HUES64 (cell line): Measurements from ENCODE around the gene DCST2. TPM values are rescaled to one million over a fixed set of nuclear protein-coding genes. Genes with fewer than 3 reads are reported as not detected.

Source experiments
- H3K27ac ChIP-seq: 2 replicates; pipeline ENCODE4 v1.7.0; 2013; ENCODE audit warnings: low read depth, low read length, inconsistent platforms
- H3K27me3 ChIP-seq: 2 replicates; pipeline ENCODE4 v1.6.1; 2013; ENCODE audit warnings: mild to moderate bottlenecking, low read length; ENCODE audit not compliant: insufficient read depth
- H3K36me3 ChIP-seq: 2 replicates; pipeline ENCODE4 v1.6.1; 2013; ENCODE audit warnings: mild to moderate bottlenecking, low read length; ENCODE audit not compliant: insufficient read depth
- H3K4me1 ChIP-seq: 2 replicates; pipeline ENCODE4 v1.6.1; 2013; ENCODE audit warnings: mild to moderate bottlenecking, low read length, moderate library complexity; ENCODE audit not compliant: insufficient read depth
- H3K4me3 ChIP-seq: 2 replicates; pipeline ENCODE4 v1.5.1; 2013; ENCODE audit warnings: mild to moderate bottlenecking, low read length, moderate library complexity
- H3K9ac ChIP-seq: 2 replicates; pipeline ENCODE4 v1.6.1; 2013; ENCODE audit warnings: mild to moderate bottlenecking, low read depth, low read length
- H3K9me3 ChIP-seq: 2 replicates; pipeline ENCODE4 v1.6.1; 2013; ENCODE audit warnings: low read depth, low read length; ENCODE audit not compliant: insufficient read depth
- WGBS: fragments of 150-250, 120-280 bp; methylation state at CpG from one replicate; pipeline ENCODE4 v1.1.7; 2013; ENCODE audit warnings: missing lambda C conversion rate; 5-methylcytosine and 5-hydroxymethylcytosine counted together
- polyA plus RNA-seq, 2 experiments: library from polyadenylated mRNA; stranded (reverse); fragments of 50-300 nt; gene quantifications; one replicate each; pipeline ENCODE4 v1.2.3, GENCODE V29; 2013

The DCST2 gene
- not detected for polyA plus RNA-seq (2013, experiment 1 of 2)
- polyA plus RNA-seq (2013, experiment 2 of 2): 0.51 TPM

GRCh38 chr1:155033524-155033923, at the start of gene DCST2, which contains the start of gene DCST1:
Gene DCST2, minus strand, starts transcription at chr1:155033781. Its CDS starts 80 bp downstream, at chr1:155033701.
Gene DCST1, plus strand, starts transcription at chr1:155033824. Its CDS starts 213 bp downstream, at chr1:155034037.
- no peak within 1 kb of the TSS for H3K4me3 ChIP-seq

GRCh38 chr1:155083052-155083541, 49.5 kb upstream of the DCST2 start:
- 66% methylated on average over 6 of the region's 6 CpGs for WGBS
- Histone ChIP-seq H3K27me3 (peaks cover 64% of the 10 kb centered on the region), H3K4me1 (peaks cover 6% of the 10 kb centered on the region; the same call in 1 of the 2 replicates), H3K36me3 (no peaks in the 10 kb centered on the region), H3K27ac (no peak overlapping the region), H3K4me3 (no peak overlapping the region), H3K9me3 (no peaks in the 10 kb centered on the region), H3K9ac (no peak overlapping the region)

More at GRCh38 chr1:155033524-155033923, at the start of gene DCST2, which contains the start of gene DCST1:
- H3K27me3 ChIP-seq: no peaks in the 10 kb centered on the region
- H3K36me3 ChIP-seq: no peaks in the 10 kb centered on the region
- peaks cover 2% of the 10 kb centered on the region; the same call in 1 of the 2 replicates for H3K4me1 ChIP-seq
- H3K27ac ChIP-seq: no peak within 1 kb of the TSS
- no peak within 1 kb of the TSS for H3K9ac ChIP-seq
- 93% methylated on average over 9 of the region's 9 CpGs for WGBS
- H3K9me3 ChIP-seq: no peaks in the 10 kb centered on the region

GRCh38 chr1:155082301-155083051, 48.9 kb upstream of the DCST2 start:
- Histone ChIP-seq H3K27me3 (peaks cover 71% of the 10 kb centered on the region), H3K9me3 (no peaks in the 10 kb centered on the region), H3K27ac (no peak overlapping the region), H3K9ac (no peak overlapping the region), H3K36me3 (no peaks in the 10 kb centered on the region), H3K4me1 (peaks cover 6% of the 10 kb centered on the region; the same call in 1 of the 2 replicates), H3K4me3 (peak overlapping the region; percentile 56; the same call in 1 of the 2 replicates)
- 8% methylated on average over 36 of the region's 36 CpGs for WGBS

- H3K9me3 ChIP-seq: no peaks in the 10 kb centered on the region
- H3K27ac ChIP-seq: no peak overlapping the region
- H3K4me1 ChIP-seq: peaks cover 6% of the 10 kb centered on the region; the same call in 1 of the 2 replicates
- peak overlapping the region; percentile 56; the same call in 1 of the 2 replicates for H3K4me3 ChIP-seq
- 2% methylated on average over 68 of the region's 68 CpGs for WGBS
- no peaks in the 10 kb centered on the region for H3K36me3 ChIP-seq
- peaks cover 77% of the 10 kb centered on the region for H3K27me3 ChIP-seq
- H3K9ac ChIP-seq: no peak overlapping the region
These were observed 48.1 kb upstream of the DCST2 start for GRCh38 chr1:155081472-155082300.

GRCh38 chr1:155080312-155081228, 47.0 kb upstream of the DCST2 start:
- under 1% methylated on average over 68 of the region's 71 CpGs for WGBS
- Histone ChIP-seq H3K36me3 (no peaks in the 10 kb centered on the region), H3K9ac (peak overlapping the region; percentile 52; the same call in 1 of the 2 replicates), H3K27ac (peak overlapping the region; percentile 54; the same call in 1 of the 2 replicates), H3K27me3 (peaks cover 77% of the 10 kb centered on the region), H3K4me3 (peak overlapping the region; percentile 56), H3K9me3 (no peaks in the 10 kb centered on the region), H3K4me1 (0 out of 2 replicates have a peak, but pooled peaks cover 8% of the 10 kb centered on the region)

GRCh38 chr1:155079487-155080311, 46.1 kb upstream of the DCST2 start:
- H3K9me3 ChIP-seq: no peaks in the 10 kb centered on the region
- H3K27ac ChIP-seq: no peak overlapping the region
- H3K4me1 ChIP-seq: 0 out of 2 replicates have a peak, but pooled peaks cover 9% of the 10 kb centered on the region
- no peaks in the 10 kb centered on the region for H3K36me3 ChIP-seq
- WGBS: 2% methylated on average over 67 of the region's 67 CpGs
- H3K27me3 ChIP-seq: peaks cover 77% of the 10 kb centered on the region
- peak overlapping the region; percentile 24; the same call in 1 of the 2 replicates for H3K9ac ChIP-seq
- peak overlapping the region; percentile 56 for H3K4me3 ChIP-seq

GRCh38 chr1:155079210-155079486, 45.6 kb upstream of the DCST2 start:
- H3K4me3 ChIP-seq: peak overlapping the region; percentile 56
- 0 out of 2 replicates have a peak, but pooled peaks cover 7% of the 10 kb centered on the region for H3K4me1 ChIP-seq
- peaks cover 77% of the 10 kb centered on the region for H3K27me3 ChIP-seq
- no peaks in the 10 kb centered on the region for H3K36me3 ChIP-seq
- H3K27ac ChIP-seq: no peak overlapping the region
- WGBS: 8% methylated on average over 10 of the region's 10 CpGs
- peak overlapping the region; percentile 24; the same call in 1 of the 2 replicates for H3K9ac ChIP-seq
- H3K9me3 ChIP-seq: no peaks in the 10 kb centered on the region

DNA sequence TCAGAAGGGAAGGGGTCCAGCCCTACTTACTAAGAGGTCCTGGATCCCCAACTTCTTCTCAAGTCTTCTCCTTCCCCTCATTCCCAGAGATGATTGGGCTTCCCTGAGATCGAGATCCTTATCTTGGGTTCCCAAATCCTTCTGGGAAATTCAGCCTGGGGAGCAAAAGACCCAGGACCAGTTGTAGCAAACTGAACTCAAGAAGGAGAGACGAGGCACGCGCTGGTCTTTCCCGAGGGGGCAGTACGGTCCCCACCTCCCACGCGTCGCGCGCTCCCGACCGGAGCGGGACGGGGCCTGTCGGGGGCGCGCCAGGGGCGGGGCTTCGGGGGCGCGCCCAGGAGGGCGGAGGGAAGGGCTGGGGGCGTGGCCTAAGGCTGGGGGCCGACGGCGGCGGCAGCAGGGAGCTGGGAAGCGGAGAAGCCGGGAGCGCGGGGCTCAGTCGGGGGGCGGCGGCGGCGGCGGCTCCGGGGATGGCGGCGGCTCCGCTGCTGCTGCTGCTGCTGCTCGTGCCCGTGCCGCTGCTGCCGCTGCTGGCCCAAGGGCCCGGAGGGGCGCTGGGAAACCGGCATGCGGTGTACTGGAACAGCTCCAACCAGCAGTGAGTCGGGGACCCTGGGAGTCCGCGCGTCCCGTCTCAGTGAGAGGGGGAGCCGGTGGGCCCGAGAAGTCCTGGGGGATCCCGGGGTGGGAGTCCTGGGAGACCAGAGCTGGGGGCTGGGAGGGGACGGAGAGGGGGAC, 45.1 kb upstream of the DCST2 start, which contains the start of gene EFNA3:
TSS of gene EFNA3 (plus strand) at position 369 of the 741 bp plus-strand sequence. CDS start at position 474, 105 bp downstream.
- Histone ChIP-seq H3K36me3 (no peaks in the 10 kb centered on the region), H3K4me1 (0 out of 2 replicates have a peak, but pooled peaks cover 7% of the 10 kb centered on the region), H3K4me3 (peak within 1 kb of the TSS; percentile 56), H3K9ac (peak within 1 kb of the TSS; percentile 24; the same call in 1 of the 2 replicates), H3K9me3 (no peaks in the 10 kb centered on the region), H3K27me3 (peaks cover 72% of the 10 kb centered on the region), H3K27ac (no peak within 1 kb of the TSS)
- WGBS: 2% methylated on average over 59 of the region's 59 CpGs

GRCh38 chr1:155077758-155078445, 44.3 kb upstream of the DCST2 start:
- no peaks in the 10 kb centered on the region for H3K9me3 ChIP-seq
- H3K4me3 ChIP-seq: peak overlapping the region; percentile 56
- no peaks in the 10 kb centered on the region for H3K36me3 ChIP-seq
- H3K9ac ChIP-seq: no peak overlapping the region
- H3K4me1 ChIP-seq: peaks cover 12% of the 10 kb centered on the region; the same call in 1 of the 2 replicates
- 67% methylated on average over 4 of the region's 4 CpGs for WGBS
- H3K27ac ChIP-seq: no peak overlapping the region
- H3K27me3 ChIP-seq: peaks cover 65% of the 10 kb centered on the region
